Endothelial cell of umbilical vein (primary cell): ENCODE measurements around the gene CRIM1. TPM values are rescaled to one million over a fixed set of nuclear protein-coding genes. Genes with fewer than 3 reads are reported as not detected.

Experiments used
- BruUV-seq: library from RNA; stranded (reverse); fragments of 400-500 nt; replicated peaks from 2 replicates; lab custom pipeline; 2021; lab: Mats Ljungman, UMichigan
- CTCF ChIA-PET: fragments of 300-600, 350-600 bp; sonication (Branson Sonifier 250); formaldehyde crosslinking; loops from one replicate; lab custom pipeline; 2021; ENCODE audit warnings: antibody characterized with exemption, inconsistent platforms; lab: Charles Lee
- POLR2A ChIA-PET: fragments of 300-600, 350-600 bp; sonication (Branson Sonifier 250); formaldehyde crosslinking; loops from one replicate; lab custom pipeline; 2021; ENCODE audit warnings: antibody characterized with exemption, inconsistent platforms; lab: Charles Lee
- DNase-seq: peaks from one replicate; pipeline ENCODE4 v3.0.0-alpha.2; 2011; ENCODE audit warnings: low read depth, low spot score
- FAIRE-seq: peaks from 2 replicates; lab custom pipeline; 2011; peaks lifted over from hg19 to GRCh38; lab: Jason Lieb, UNC
- H2AFZ ChIP-seq: 2 replicates; pipeline ENCODE4 v1.6.0; 2012; ENCODE audit warnings: low read depth, low read length, control low read depth, inconsistent platforms
- H3K27ac ChIP-seq: 2 replicates; pipeline ENCODE4 v1.5.1; 2011; ENCODE audit warnings: low read depth, mild to moderate bottlenecking, control low read depth, low read length, moderate library complexity; ENCODE audit not compliant: insufficient read depth
- H3K27me3 ChIP-seq, 2 experiments: 2 replicates each; pipeline versions ENCODE4 v1.6.0 to v1.6.1; 2011; ENCODE audit warnings: low read length in 2 of 2, mixed read lengths in 1 of 2; ENCODE audit not compliant: control insufficient read depth in 2 of 2, insufficient read depth in 2 of 2
- H3K36me3 ChIP-seq, 2 experiments: 2 replicates in 1 of 2; 3 replicates in 1 of 2; pipeline ENCODE4 v1.5.1; 2011; ENCODE audit warnings: low read length in 2 of 2, mild to moderate bottlenecking in 1 of 2, moderate library complexity in 1 of 2; ENCODE audit not compliant: control insufficient read depth in 2 of 2, insufficient read depth in 2 of 2; ENCODE audit errors: extremely low read depth in 1 of 2
- H3K4me1 ChIP-seq: 3 replicates; pipeline ENCODE4 v1.5.1; 2011; ENCODE audit warnings: mild to moderate bottlenecking, low read length; ENCODE audit not compliant: control insufficient read depth, insufficient read depth; ENCODE audit errors: extremely low read depth
- H3K4me2 ChIP-seq: 2 replicates; pipeline ENCODE4 v1.6.1; 2011; ENCODE audit warnings: low read length, control low read depth, mixed read lengths; ENCODE audit not compliant: insufficient read depth
- H3K4me3 ChIP-seq, 3 experiments: fragments of 200-600 bp in 1 of 3; sonication (generic), shearing (Covaris generic) in 1 of 3; replicated peaks in 1 of 3; 2 replicates each; pipeline ENCODE4 v1.5.1; 2011 to 2016; ENCODE audit warnings: control low read depth in 3 of 3, low read length in 3 of 3, mild to moderate bottlenecking in 2 of 3, inconsistent platforms in 1 of 3, low read depth in 1 of 3, moderate library complexity in 1 of 3; ENCODE audit not compliant: insufficient read depth in 1 of 3
- H3K79me2 ChIP-seq: 2 replicates; pipeline ENCODE4 v1.6.0; 2012; ENCODE audit warnings: low read length, inconsistent platforms; ENCODE audit not compliant: control insufficient read depth, insufficient read depth
- H3K9ac ChIP-seq: replicated peaks from 2 replicates; pipeline ENCODE3; 2011; ENCODE audit warnings: low read length, control low read depth; ENCODE audit not compliant: insufficient read depth; ENCODE audit errors: extremely low read depth
- H3K9me1 ChIP-seq: replicated peaks from 3 replicates; pipeline ENCODE4 v1.6.0; 2011; ENCODE audit warnings: mild to moderate bottlenecking, low read length; ENCODE audit not compliant: control insufficient read depth, insufficient read depth; ENCODE audit errors: extremely low read depth
- H3K9me3 ChIP-seq: replicated peaks from 2 replicates; pipeline ENCODE4 v1.5.1; 2012; ENCODE audit warnings: low read length, inconsistent platforms; ENCODE audit not compliant: control insufficient read depth, insufficient read depth
- H4K20me1 ChIP-seq: replicated peaks from 2 replicates; pipeline ENCODE3; 2011; ENCODE audit warnings: mild to moderate bottlenecking, low read length; ENCODE audit not compliant: control insufficient read depth, insufficient read depth; ENCODE audit errors: extremely low read depth
- EZH2 ChIP-seq: IDR thresholded peaks from 2 replicates; pipeline ENCODE4 v1.6.1; 2012; ENCODE audit warnings: borderline replicate concordance, low read depth, mild to moderate bottlenecking, moderate library complexity, low read length, inconsistent platforms; ENCODE audit not compliant: severe bottlenecking
- GATA2 ChIP-seq: IDR thresholded peaks from 2 replicates; pipeline ENCODE4 v1.7.0; 2011; ENCODE audit warnings: low read depth, mild to moderate bottlenecking, moderate library complexity, mixed read lengths, low read length; ENCODE audit not compliant: insufficient read length, insufficient read depth
- MYC ChIP-seq: IDR thresholded peaks from one replicate; pipeline ENCODE4 v1.6.1; 2011; ENCODE audit warnings: mild to moderate bottlenecking, low read depth, low read length
- dilution Hi-C: fragments of 300-500 bp; cut with MboI; formaldehyde crosslinking; loops from one replicate; pipeline ENCODE4 v1.15.0; 2019; ENCODE audit warnings: low sequenced_read_pairs; ENCODE audit not compliant: extremely low pct_ligation_motif_present
- intact Hi-C: fragments of 100-400 bp; cut with micrococcal nuclease; formaldehyde crosslinking; loops from one replicate; pipeline ENCODE4 v1.10.0; 2022
- polyA plus RNA-seq, 4 experiments: library from polyadenylated mRNA; depleted of rRNA in 3 of 4; stranded (reverse) in 3 of 4; unstranded in 1 of 4; fragments of >200 nt; gene quantifications; 2 replicates each; pipeline versions ENCODE4 v1.2.1 to v1.2.3, GENCODE V29; 2011 to 2012; ENCODE audit warnings: missing spikeins in 1 of 4
- total RNA-seq: library from RNA; stranded (reverse); gene quantifications from 2 replicates; pipeline ENCODE4 v1.2.3, GENCODE V29; 2021
- TF ChIP-seq, protein P1 (sequence below), 2 donors: IDR thresholded peaks; 1 replicate in 1 of 2; 2 replicates in 1 of 2; pipeline ENCODE4 v1.5.1; 2011; ENCODE audit warnings: low read length in 2 of 2, mild to moderate bottlenecking in 2 of 2, moderate library complexity in 2 of 2, control low read depth in 1 of 2, inconsistent platforms in 1 of 2, low read depth in 1 of 2; ENCODE audit not compliant: insufficient read depth in 1 of 2; ENCODE audit errors: extremely low read depth in 1 of 2
- TF ChIP-seq, protein P2 (sequence below): IDR thresholded peaks from 2 replicates; pipeline ENCODE4 v1.6.1; 2011; ENCODE audit not compliant: insufficient read depth, insufficient read length

CRIM1 gene
- total and polyA plus RNA-seq, 2 donors (not counting 3 experiments of a cell fraction or from before 2014, with no cell fraction given), result 422 to 649 TPM

DNA sequence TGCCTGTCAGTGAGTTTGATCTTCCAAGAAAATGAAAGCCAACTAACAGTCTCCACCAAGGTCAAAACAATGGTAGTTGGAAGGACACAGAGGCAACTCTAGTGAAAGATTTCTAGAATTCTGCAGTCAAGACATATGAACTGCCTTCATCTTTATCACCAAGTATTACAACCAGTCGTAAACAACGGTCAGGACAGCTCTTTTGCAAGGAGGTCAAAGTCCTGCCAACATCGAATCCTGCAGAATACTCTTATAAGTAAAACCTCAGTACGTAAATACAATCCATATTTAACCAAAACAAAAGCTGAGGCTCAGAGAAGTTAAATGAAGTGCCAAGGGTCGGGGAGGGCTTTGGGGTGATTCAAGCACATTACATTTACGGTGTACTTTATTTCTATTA, 239.3 kb downstream of the CRIM1 start:
- CTCF ChIA-PET, result interaction anchor here (1.5 kb wide), 1 partner anchor 61 kb away, joined by 3 read pairs; no protein-coding TSS in a partner anchor
- intact Hi-C loops, result no loop called here

More for the DNA sequence above, 239.3 kb downstream of the CRIM1 start:
- Histone ChIP-seq H3K4me2 (no peak overlapping the region), H3K9me3 (no peaks in the 10 kb centered on the region), H2AFZ (no peak overlapping the region), H3K27ac (no peak overlapping the region), H3K9me1 (no peaks in the 10 kb centered on the region), H3K9ac (no peak overlapping the region), H3K27me3 (no peaks in the 10 kb centered on the region), H3K4me1 (peaks cover 22% of the 10 kb centered on the region), H3K36me3 (peaks cover 2 to 4% of the 10 kb centered on the region in 2 experiments), H4K20me1 (peaks cover 2% of the 10 kb centered on the region), H3K79me2 (peaks cover 77% of the 10 kb centered on the region), H3K4me3 (no peak overlapping the region)
- BruUV-seq, result no TSS peak
- DNase-seq (no peak), FAIRE-seq (no peak)
- dilution Hi-C loops, result no loop called here
- POLR2A ChIA-PET, result no interaction called here
- TF ChIP-seq, protein P1, sequence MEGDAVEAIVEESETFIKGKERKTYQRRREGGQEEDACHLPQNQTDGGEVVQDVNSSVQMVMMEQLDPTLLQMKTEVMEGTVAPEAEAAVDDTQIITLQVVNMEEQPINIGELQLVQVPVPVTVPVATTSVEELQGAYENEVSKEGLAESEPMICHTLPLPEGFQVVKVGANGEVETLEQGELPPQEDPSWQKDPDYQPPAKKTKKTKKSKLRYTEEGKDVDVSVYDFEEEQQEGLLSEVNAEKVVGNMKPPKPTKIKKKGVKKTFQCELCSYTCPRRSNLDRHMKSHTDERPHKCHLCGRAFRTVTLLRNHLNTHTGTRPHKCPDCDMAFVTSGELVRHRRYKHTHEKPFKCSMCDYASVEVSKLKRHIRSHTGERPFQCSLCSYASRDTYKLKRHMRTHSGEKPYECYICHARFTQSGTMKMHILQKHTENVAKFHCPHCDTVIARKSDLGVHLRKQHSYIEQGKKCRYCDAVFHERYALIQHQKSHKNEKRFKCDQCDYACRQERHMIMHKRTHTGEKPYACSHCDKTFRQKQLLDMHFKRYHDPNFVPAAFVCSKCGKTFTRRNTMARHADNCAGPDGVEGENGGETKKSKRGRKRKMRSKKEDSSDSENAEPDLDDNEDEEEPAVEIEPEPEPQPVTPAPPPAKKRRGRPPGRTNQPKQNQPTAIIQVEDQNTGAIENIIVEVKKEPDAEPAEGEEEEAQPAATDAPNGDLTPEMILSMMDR (IDR thresholded peaks at IDR 0.05; ENCODE audit: extremely low read depth in 1 of 2, insufficient read depth in 1 of 2, low read depth in 1 of 2, low read length in 2 of 2), result no peak
- TF ChIP-seq EZH2 (no peak), GATA2 (no peak), MYC (no peak)
- TF ChIP-seq, protein P2, sequence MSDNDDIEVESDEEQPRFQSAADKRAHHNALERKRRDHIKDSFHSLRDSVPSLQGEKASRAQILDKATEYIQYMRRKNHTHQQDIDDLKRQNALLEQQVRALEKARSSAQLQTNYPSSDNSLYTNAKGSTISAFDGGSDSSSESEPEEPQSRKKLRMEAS, result no peak
